Measurements from ENCODE around the gene IGLL1.

Gene IGLL1

DNA sequence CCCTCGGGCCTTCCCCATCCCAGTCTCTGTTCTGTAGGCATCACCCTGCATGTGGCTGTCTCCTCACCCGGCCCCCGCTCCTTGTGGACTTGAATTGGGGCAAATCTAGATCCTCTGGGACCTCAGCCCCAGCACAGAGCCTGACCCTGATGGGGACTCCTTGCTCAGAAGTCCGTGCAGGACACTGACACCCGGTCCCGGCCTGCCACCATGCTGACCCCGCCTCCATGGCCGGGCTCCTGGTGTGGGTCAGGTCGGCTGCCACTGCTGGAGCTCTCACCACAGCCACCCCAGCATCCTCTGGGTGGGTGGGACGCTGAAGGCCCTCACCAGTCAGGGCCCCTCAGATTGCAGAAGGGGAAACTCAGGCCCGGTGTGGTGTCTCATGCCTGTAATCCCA, 1.8 kb downstream of the IGLL1 start:
- Histone ChIP-seq H3K27ac (ENCODE audit: low read depth, low read length) (no peak overlapping the region), H3K4me2 (ENCODE audit: low read length) (no peak overlapping the region), H3K4me1 (ENCODE audit: control insufficient read depth, low read length) (peaks cover 3% of the 10 kb centered on the region; the same call in 1 of the 2 replicates), H3F3A (ENCODE audit: control insufficient read depth, insufficient read depth) (no peaks in the 10 kb centered on the region), H3K27me3 (ENCODE audit: control insufficient read depth, low read length) (peaks cover 19% of the 10 kb centered on the region), H3K9me2 (replicated peaks; ENCODE audit: control insufficient read depth, low read length) (no peaks in the 10 kb centered on the region), H3K79me2 (ENCODE audit: control insufficient read depth, low read length) (no peaks in the 10 kb centered on the region), H3K36me3 (ENCODE audit: control insufficient read depth, low read length) (no peaks in the 10 kb centered on the region), H3K9me3 (ENCODE audit: control insufficient read depth, insufficient read depth, low read length) (no peaks in the 10 kb centered on the region), H4K20me1 (ENCODE audit: control insufficient read depth, insufficient read depth, low read depth, low read length) (no peaks in the 10 kb centered on the region), H3K4me3 (ENCODE audit: low read length) (no peak overlapping the region)
- TF ChIP-seq EZH2phosphoT487 (IDR thresholded peaks at IDR 0.05; ENCODE audit: borderline replicate concordance, low read length), result no peak
- TF ChIP-seq, protein P1, sequence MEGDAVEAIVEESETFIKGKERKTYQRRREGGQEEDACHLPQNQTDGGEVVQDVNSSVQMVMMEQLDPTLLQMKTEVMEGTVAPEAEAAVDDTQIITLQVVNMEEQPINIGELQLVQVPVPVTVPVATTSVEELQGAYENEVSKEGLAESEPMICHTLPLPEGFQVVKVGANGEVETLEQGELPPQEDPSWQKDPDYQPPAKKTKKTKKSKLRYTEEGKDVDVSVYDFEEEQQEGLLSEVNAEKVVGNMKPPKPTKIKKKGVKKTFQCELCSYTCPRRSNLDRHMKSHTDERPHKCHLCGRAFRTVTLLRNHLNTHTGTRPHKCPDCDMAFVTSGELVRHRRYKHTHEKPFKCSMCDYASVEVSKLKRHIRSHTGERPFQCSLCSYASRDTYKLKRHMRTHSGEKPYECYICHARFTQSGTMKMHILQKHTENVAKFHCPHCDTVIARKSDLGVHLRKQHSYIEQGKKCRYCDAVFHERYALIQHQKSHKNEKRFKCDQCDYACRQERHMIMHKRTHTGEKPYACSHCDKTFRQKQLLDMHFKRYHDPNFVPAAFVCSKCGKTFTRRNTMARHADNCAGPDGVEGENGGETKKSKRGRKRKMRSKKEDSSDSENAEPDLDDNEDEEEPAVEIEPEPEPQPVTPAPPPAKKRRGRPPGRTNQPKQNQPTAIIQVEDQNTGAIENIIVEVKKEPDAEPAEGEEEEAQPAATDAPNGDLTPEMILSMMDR (IDR thresholded peaks at IDR 0.05; ENCODE audit: low read depth, low read length, poor library complexity, severe bottlenecking), result no peak

DNA sequence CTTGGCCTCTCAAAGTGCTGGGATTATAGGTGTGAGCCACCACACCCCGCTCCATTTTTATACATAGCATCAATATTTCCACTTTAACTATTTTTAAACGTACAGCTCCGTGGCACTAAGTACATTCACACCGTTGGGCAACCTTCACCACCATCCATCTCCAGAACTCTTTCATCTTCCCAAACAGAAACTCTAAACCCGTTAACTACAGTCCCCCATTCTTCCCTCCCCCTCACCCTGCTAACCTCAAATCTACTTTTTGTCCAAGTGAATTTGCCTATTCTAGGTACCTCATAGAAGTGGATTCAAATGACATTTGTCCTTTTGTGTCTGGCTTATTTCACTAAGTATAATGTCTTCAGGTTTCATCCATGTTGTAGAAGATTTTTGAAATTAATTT, 3.4 kb downstream of the IGLL1 start:
- no peaks in the 10 kb centered on the region for H3K9me3 ChIP-seq (ENCODE audit: control insufficient read depth, insufficient read depth, low read length)
- no peak overlapping the region for H3K4me2 ChIP-seq (ENCODE audit: low read length)
- no peaks in the 10 kb centered on the region for H4K20me1 ChIP-seq (ENCODE audit: control insufficient read depth, insufficient read depth, low read depth, low read length)
- peaks cover 19% of the 10 kb centered on the region for H3K27me3 ChIP-seq (ENCODE audit: control insufficient read depth, low read length)
- H3K36me3 ChIP-seq (ENCODE audit: control insufficient read depth, low read length), result no peaks in the 10 kb centered on the region
- no peak overlapping the region for H3K4me3 ChIP-seq (ENCODE audit: low read length)
- no peak overlapping the region for H3K27ac ChIP-seq (ENCODE audit: low read depth, low read length)
- H3F3A ChIP-seq (ENCODE audit: control insufficient read depth, insufficient read depth), result no peaks in the 10 kb centered on the region
- H3K9me2 ChIP-seq (replicated peaks; ENCODE audit: control insufficient read depth, low read length), result no peaks in the 10 kb centered on the region
- no peak for TF ChIP-seq EZH2phosphoT487 (IDR thresholded peaks at IDR 0.05; ENCODE audit: borderline replicate concordance, low read length)
- TF ChIP-seq, protein P1 (IDR thresholded peaks at IDR 0.05; ENCODE audit: low read depth, low read length, poor library complexity, severe bottlenecking), result no peak
- H3K79me2 ChIP-seq (ENCODE audit: control insufficient read depth, low read length), result no peaks in the 10 kb centered on the region
- peaks cover 3% of the 10 kb centered on the region; the same call in 1 of the 2 replicates for H3K4me1 ChIP-seq (ENCODE audit: control insufficient read depth, low read length)

DNA sequence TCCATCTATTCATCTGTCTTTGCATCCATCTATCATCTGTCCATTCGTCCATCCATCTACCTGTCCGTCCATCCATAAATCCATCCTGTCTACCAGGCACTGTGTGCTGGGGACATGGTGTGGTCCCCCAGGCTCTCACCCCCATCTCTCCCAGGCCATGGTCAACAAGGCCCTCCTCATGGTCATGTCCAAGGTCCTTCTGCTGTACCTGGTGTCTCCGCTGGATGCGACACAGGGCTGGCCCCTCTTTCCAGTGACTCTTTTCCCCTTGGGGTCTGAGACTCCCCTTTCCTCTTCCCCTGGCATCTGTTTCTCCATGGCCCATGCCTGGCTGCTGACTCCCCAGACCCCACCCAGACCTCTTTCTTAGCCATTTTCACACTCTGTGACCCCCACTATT, 4.5 kb downstream of the IGLL1 start:
- H3K4me2 ChIP-seq (ENCODE audit: low read length), result no peak overlapping the region
- no peaks in the 10 kb centered on the region for H3K9me2 ChIP-seq (replicated peaks; ENCODE audit: control insufficient read depth, low read length)
- H3K27ac ChIP-seq (ENCODE audit: low read depth, low read length), result no peak overlapping the region
- peaks cover 15% of the 10 kb centered on the region for H3K27me3 ChIP-seq (ENCODE audit: control insufficient read depth, low read length)
- H3K79me2 ChIP-seq (ENCODE audit: control insufficient read depth, low read length), result no peaks in the 10 kb centered on the region
- H3K4me3 ChIP-seq (ENCODE audit: low read length), result no peak overlapping the region
- TF ChIP-seq, protein P1 (IDR thresholded peaks at IDR 0.05; ENCODE audit: low read depth, low read length, poor library complexity, severe bottlenecking), result no peak
- no peak for TF ChIP-seq EZH2phosphoT487 (IDR thresholded peaks at IDR 0.05; ENCODE audit: borderline replicate concordance, low read length)
- H3F3A ChIP-seq (ENCODE audit: control insufficient read depth, insufficient read depth), result no peaks in the 10 kb centered on the region
- H3K36me3 ChIP-seq (ENCODE audit: control insufficient read depth, low read length), result no peaks in the 10 kb centered on the region
- H4K20me1 ChIP-seq (ENCODE audit: control insufficient read depth, insufficient read depth, low read depth, low read length), result no peaks in the 10 kb centered on the region
- no peaks in the 10 kb centered on the region for H3K4me1 ChIP-seq (ENCODE audit: control insufficient read depth, low read length)
- H3K9me3 ChIP-seq (ENCODE audit: control insufficient read depth, insufficient read depth, low read length), result no peaks in the 10 kb centered on the region

All from DOHH2 (cell line).